Measurements from ENCODE around the gene OR2T27. TPM values are rescaled to one million over a fixed set of nuclear protein-coding genes. Genes with fewer than 3 reads are reported as not detected.

OR2T27 gene
- total and polyA plus RNA-seq, 2 of the 4 experiments (the other 2 are of a cell fraction), result not detected

GRCh38 chr1:248630551-248630950 lies 24.8 kb downstream of the OR2T27 start:
- no peak overlapping the region for H4K5ac ChIP-seq (ENCODE audit: low read depth, low read length)
- no peak overlapping the region for H3K14ac ChIP-seq (replicated peaks; ENCODE audit: low read depth, low read length)
- H2BK5ac ChIP-seq (ENCODE audit: low read depth, low read length, poor library complexity, severe bottlenecking), result no peak overlapping the region
- no CpG with 5 or more reads among the region's 2 CpGs for WGBS, 2 experiments (ENCODE audit: extremely low coverage in 2 of 2, insufficient read length in 1 of 2)
- no peak for DNase-seq
- no peak overlapping the region for H3K4me2 ChIP-seq (ENCODE audit: low read depth, low read length)
- BruUV-seq (replicated peaks), result no TSS peak
- dilution Hi-C loops (cut with HindIII; ENCODE audit: low sequenced_read_pairs, unreplicated experiment) (no loop called here), in situ Hi-C loops (cut with MboI; ENCODE audit: low sequenced_read_pairs) (no loop called here), intact Hi-C loops (cut with micrococcal nuclease) (no loop called here)
- no peak overlapping the region for H3K18ac ChIP-seq (ENCODE audit: low read depth, low read length)
- CTCF ChIA-PET, result no interaction called here
- H4K8ac ChIP-seq (ENCODE audit: low read depth in 2 of 2, low read length in 2 of 2), result no peak overlapping the region
- no peaks in the 10 kb centered on the region for H4K20me1 ChIP-seq (ENCODE audit: insufficient read depth, low read length)
- no peak overlapping the region for H3K4ac ChIP-seq (ENCODE audit: low read depth, low read length)
- H3K9me3 ChIP-seq (ENCODE audit: control insufficient read depth, insufficient read depth, low read length), result 0 out of 2 replicates have a peak, but pooled peaks cover 2% of the 10 kb centered on the region
- no peak overlapping the region for H2AK5ac ChIP-seq (ENCODE audit: low read depth, low read length)
- no peak overlapping the region for H4K91ac ChIP-seq (ENCODE audit: insufficient read depth, low read depth, low read length)
- POLR2A ChIA-PET (ENCODE audit: unreplicated experiment), result no interaction called here
- H3K79me1 ChIP-seq (ENCODE audit: low read depth in 1 of 2, low read length in 2 of 2), result no peaks in the 10 kb centered on the region
- H3K27ac ChIP-seq (ENCODE audit: insufficient read depth, low read length), result no peak overlapping the region
- no peak overlapping the region for H2BK20ac ChIP-seq (ENCODE audit: low read depth, low read length)
- no peak for TF ChIP-seq MXI1 (IDR thresholded peaks at IDR 0.05; ENCODE audit: borderline replicate concordance, low read depth, low read length)
- TF ChIP-seq RFX5 (IDR thresholded peaks at IDR 0.05; ENCODE audit: low read depth, low read length), result no peak
- TF ChIP-seq RCOR1 (IDR thresholded peaks at IDR 0.05; ENCODE audit: insufficient replicate concordance, low read length), result no peak
- TF ChIP-seq RAD21 (IDR thresholded peaks at IDR 0.05; ENCODE audit: low read length), result no peak
- TF ChIP-seq, protein P1, sequence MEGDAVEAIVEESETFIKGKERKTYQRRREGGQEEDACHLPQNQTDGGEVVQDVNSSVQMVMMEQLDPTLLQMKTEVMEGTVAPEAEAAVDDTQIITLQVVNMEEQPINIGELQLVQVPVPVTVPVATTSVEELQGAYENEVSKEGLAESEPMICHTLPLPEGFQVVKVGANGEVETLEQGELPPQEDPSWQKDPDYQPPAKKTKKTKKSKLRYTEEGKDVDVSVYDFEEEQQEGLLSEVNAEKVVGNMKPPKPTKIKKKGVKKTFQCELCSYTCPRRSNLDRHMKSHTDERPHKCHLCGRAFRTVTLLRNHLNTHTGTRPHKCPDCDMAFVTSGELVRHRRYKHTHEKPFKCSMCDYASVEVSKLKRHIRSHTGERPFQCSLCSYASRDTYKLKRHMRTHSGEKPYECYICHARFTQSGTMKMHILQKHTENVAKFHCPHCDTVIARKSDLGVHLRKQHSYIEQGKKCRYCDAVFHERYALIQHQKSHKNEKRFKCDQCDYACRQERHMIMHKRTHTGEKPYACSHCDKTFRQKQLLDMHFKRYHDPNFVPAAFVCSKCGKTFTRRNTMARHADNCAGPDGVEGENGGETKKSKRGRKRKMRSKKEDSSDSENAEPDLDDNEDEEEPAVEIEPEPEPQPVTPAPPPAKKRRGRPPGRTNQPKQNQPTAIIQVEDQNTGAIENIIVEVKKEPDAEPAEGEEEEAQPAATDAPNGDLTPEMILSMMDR (conservative IDR thresholded peaks at IDR 0.05; ENCODE audit: low read depth, low read length), result no peak
- TF ChIP-seq NFE2L2 (IDR thresholded peaks at IDR 0.05; ENCODE audit: low read depth, low read length), result no peak
- no peak for TF ChIP-seq CEBPB (IDR thresholded peaks at IDR 0.05; ENCODE audit: low read depth, low read length)
- TF ChIP-seq, protein P2, sequence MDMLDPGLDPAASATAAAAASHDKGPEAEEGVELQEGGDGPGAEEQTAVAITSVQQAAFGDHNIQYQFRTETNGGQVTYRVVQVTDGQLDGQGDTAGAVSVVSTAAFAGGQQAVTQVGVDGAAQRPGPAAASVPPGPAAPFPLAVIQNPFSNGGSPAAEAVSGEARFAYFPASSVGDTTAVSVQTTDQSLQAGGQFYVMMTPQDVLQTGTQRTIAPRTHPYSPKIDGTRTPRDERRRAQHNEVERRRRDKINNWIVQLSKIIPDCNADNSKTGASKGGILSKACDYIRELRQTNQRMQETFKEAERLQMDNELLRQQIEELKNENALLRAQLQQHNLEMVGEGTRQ (IDR thresholded peaks at IDR 0.05; ENCODE audit: low read depth, low read length), result no peak
- TF ChIP-seq MAFK (IDR thresholded peaks at IDR 0.05; ENCODE audit: low read depth, low read length), result no peak
- TF ChIP-seq BHLHE40 (IDR thresholded peaks at IDR 0.05; ENCODE audit: low read depth, low read length), result no peak
- no peak for TF ChIP-seq MAZ (IDR thresholded peaks at IDR 0.05; ENCODE audit: borderline replicate concordance, low read depth, low read length)
- no peak for TF ChIP-seq CHD1 (IDR thresholded peaks at IDR 0.05; ENCODE audit: low read depth, low read length)
- TF ChIP-seq POLR2A (IDR thresholded peaks at IDR 0.05; ENCODE audit: low read depth, low read length), result no peak
- no peak for TF ChIP-seq FOS (IDR thresholded peaks at IDR 0.05; ENCODE audit: low read depth, low read length)
- TF ChIP-seq SMC3 (IDR thresholded peaks at IDR 0.05; ENCODE audit: low read depth, low read length), result no peak
- TF ChIP-seq ELK1 (IDR thresholded peaks at IDR 0.05; ENCODE audit: borderline replicate concordance, low read depth, low read length), result no peak
- no peak for ATAC-seq (ENCODE audit: low read depth)
- no peaks in the 10 kb centered on the region for H3K4me1 ChIP-seq (ENCODE audit: control insufficient read depth, insufficient read depth, low read length)
- H3K4me3 ChIP-seq (ENCODE audit: insufficient read depth, low read depth, low read length), result no peak overlapping the region
- no peak overlapping the region for H2AFZ ChIP-seq (replicated peaks; ENCODE audit: low read length, poor library complexity)
- no peak overlapping the region for H2AK9ac ChIP-seq (replicated peaks; ENCODE audit: low read depth, low read length, poor library complexity)
- no peak overlapping the region for H3K56ac ChIP-seq (ENCODE audit: extremely low read depth, insufficient read depth, low read length)
- no peak overlapping the region for H3K9ac ChIP-seq (ENCODE audit: low read depth, low read length)
- H2BK120ac ChIP-seq (ENCODE audit: low read depth, low read length), result no peak overlapping the region
- H3K9me1 ChIP-seq (ENCODE audit: insufficient read depth, low read length), result no peaks in the 10 kb centered on the region
- H3K23ac ChIP-seq (ENCODE audit: low read depth, low read length), result no peak overlapping the region
- no peak overlapping the region for H2BK15ac ChIP-seq (ENCODE audit: low read depth, low read length)
- no peaks in the 10 kb centered on the region for H3K27me3 ChIP-seq (ENCODE audit: control insufficient read depth, insufficient read depth, low read length)
- H3K36me3 ChIP-seq (ENCODE audit: control insufficient read depth, insufficient read depth, low read length), result no peaks in the 10 kb centered on the region

All from IMR-90 (cell line).